GM19395 (cell line): ENCODE results near the gene SHKBP1.

Experiments used
- ATAC-seq: cut with Tn5 transposase; IDR thresholded peaks from one replicate; pipeline ENCODE4 v1.9.1; 2021; ENCODE audit warnings: mild to moderate bottlenecking, moderate library complexity; ENCODE audit not compliant: unreplicated experiment

SHKBP1 gene

DNA sequence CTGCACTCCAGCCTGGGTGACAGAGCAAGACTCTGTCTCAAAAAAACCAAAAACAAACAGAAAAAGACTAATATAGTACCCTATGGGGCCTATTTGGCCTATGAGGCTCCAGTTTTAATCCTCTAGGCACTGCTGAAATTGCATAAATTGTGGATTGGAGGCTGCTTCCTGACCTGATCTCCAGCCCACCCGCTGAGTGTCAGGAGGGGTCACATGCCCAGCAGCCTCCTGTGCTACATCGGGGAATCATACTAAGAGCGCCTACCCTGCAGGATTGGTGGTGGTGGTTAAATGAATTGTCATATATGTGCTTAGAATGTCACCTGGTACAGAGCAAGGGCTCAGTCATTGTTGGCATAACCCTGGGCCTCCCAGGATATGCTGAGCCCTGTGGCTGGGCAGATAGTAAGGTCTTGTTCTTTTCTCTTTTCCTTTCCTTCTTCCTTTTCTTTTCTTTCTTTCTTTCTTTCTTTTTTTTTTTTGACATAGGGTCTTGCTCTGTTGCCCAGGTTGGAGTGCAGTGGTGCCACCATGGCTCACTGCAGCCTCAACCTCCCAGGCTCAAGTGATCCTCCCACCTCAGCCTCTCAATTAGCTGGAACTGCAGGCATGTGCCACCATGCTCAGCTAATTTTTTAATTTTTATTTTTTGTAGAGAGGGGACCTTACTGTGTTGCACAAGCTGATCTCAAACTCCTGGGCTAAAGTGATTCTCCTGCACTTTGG, 55.8 kb downstream of the SHKBP1 start:
- no peak for ATAC-seq

- ATAC-seq = no peak
Measured at GRCh38 chr19:40633207-40633606, 56.5 kb downstream of the SHKBP1 start.

DNA sequence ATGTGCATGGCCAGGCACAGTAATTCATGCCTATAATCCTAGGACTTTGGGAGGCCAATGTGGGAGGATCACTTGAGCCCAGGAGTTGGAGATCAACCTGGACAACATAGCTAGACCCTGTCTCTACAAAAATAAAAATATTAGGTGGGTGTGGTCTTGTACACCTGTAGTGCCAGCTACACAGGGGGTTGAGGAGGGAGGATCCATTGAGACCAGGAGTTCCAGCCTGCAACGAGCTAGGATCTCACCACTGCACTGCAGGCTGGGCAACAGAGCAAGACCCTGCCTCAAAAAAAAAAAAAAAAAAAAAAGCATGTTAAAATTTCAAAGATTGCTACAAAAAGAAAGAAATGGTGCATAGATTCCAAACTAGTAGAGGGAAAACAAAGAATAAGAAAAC, 61.7 kb downstream of the SHKBP1 start:
- no peak for ATAC-seq

- no peak for ATAC-seq
Measured at GRCh38 chr19:40639638-40639982, 62.9 kb downstream of the SHKBP1 start.

DNA sequence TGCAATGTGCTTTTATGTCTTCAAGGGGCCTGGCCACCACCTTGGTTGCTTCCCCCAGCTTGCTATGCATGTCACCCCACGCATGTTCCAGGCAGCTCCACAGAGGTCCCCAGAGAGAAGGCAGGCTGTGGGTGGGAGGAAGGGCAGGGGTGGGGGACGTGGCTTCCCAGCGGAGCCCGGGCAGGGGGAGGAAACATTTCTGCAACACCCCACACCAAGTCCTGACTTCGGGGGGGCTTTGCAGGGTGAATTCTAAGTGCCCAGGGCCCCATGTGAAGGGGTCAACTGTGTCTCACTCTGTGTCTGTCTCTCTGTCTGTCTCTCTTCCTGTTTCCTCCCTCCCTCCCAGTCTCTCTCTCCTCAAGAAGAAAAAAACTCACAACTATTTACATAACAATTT, 64.1 kb downstream of the SHKBP1 start:
- no peak for ATAC-seq
